ENCODE data around the gene POLR1E.

Gene POLR1E

GRCh38 chr9:37539634-37540033 is 53.9 kb downstream of the POLR1E start:
- no peak overlapping the region for H3K9ac ChIP-seq (ENCODE audit: low read length)
- H3K79me2 ChIP-seq (ENCODE audit: insufficient read depth, low read length), result no peaks in the 10 kb centered on the region
- no peak overlapping the region for H3K4me3 ChIP-seq (ENCODE audit: insufficient read depth, low read length, poor library complexity, severe bottlenecking)
- H3K9me2 ChIP-seq (replicated peaks; ENCODE audit: insufficient read depth, low read length), result no peaks in the 10 kb centered on the region
- no peaks in the 10 kb centered on the region for H3K27me3 ChIP-seq (ENCODE audit: low read length)
- H3F3A ChIP-seq (ENCODE audit: insufficient read depth), result no peaks in the 10 kb centered on the region
- H3K9me3 ChIP-seq (ENCODE audit: insufficient read depth, low read length), result no peaks in the 10 kb centered on the region
- H3K27ac ChIP-seq (ENCODE audit: low read depth, low read length), result no peak overlapping the region
- H3K4me2 ChIP-seq (ENCODE audit: low read depth, low read length, poor library complexity, severe bottlenecking), result no peak overlapping the region
- H4K20me1 ChIP-seq (ENCODE audit: low read depth, low read length), result no peaks in the 10 kb centered on the region
- peaks cover 4% of the 10 kb centered on the region; the same call in 1 of the 2 replicates for H3K36me3 ChIP-seq (ENCODE audit: low read length)
- no peak overlapping the region for H2AFZ ChIP-seq (ENCODE audit: low read depth, low read length, severe bottlenecking)
- no peak for TF ChIP-seq CTCF (IDR thresholded peaks at IDR 0.05; ENCODE audit: insufficient read depth, low read length, poor library complexity, severe bottlenecking)

DNA sequence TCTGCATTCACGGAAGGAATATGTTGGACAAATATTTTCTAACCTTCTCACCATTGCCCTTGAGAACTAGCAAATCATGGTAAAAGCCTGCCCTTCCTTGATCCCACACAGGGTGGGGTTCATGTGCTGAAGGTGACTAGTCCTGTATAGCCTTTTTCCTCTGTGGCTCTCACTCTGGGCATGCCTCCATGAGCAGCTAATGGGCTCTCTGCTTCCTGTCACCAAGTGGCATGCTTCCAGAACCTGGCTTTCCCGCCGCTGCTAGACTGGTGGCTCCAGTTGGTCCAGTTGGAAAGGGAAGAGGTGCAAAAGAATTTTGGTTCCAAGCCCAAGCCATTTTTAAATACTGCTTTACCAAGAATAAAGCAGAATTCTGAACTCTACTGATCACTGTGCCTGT is 54.9 kb downstream of the POLR1E start:
- Histone ChIP-seq H3F3A (ENCODE audit: insufficient read depth) (no peaks in the 10 kb centered on the region), H3K36me3 (ENCODE audit: low read length) (peaks cover 4% of the 10 kb centered on the region; the same call in 1 of the 2 replicates)
- TF ChIP-seq EZH2phosphoT487 (conservative IDR thresholded peaks at IDR 0.05; ENCODE audit: low read length), result no peak
- TF ChIP-seq CTCF (IDR thresholded peaks at IDR 0.05; ENCODE audit: insufficient read depth, low read length, poor library complexity, severe bottlenecking), result no peak

DNA sequence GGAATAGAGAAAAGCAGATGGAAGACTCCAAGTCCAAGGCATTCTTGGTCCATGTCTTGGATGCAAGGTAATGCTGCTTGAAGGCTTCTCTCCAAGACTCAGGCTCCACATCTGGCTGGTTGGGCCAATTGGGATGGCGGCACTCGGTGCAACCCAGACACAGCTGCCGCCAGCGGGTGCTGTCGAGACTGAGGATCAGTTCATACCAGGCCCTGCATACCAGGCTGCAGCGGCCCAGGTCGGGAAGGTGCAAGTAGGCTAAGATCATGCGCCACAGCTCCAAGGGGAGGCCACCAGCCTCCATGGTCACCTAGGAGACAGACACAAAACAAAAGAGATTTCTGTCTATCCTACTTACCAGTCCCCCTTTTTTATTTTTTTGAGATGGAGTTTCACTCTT is 55.7 kb downstream of the POLR1E start:
- Histone ChIP-seq H3F3A (ENCODE audit: insufficient read depth) (no peaks in the 10 kb centered on the region), H4K20me1 (ENCODE audit: low read depth, low read length) (no peaks in the 10 kb centered on the region), H3K36me3 (ENCODE audit: low read length) (no peaks in the 10 kb centered on the region; the same call in 1 of the 2 replicates), H3K9me3 (ENCODE audit: insufficient read depth, low read length) (no peaks in the 10 kb centered on the region), H2AFZ (ENCODE audit: low read depth, low read length, severe bottlenecking) (no peak overlapping the region), H3K27me3 (ENCODE audit: low read length) (no peaks in the 10 kb centered on the region), H3K9me2 (replicated peaks; ENCODE audit: insufficient read depth, low read length) (no peaks in the 10 kb centered on the region), H3K9ac (ENCODE audit: low read length) (no peak overlapping the region), H3K4me2 (ENCODE audit: low read depth, low read length, poor library complexity, severe bottlenecking) (no peak overlapping the region), H3K4me3 (ENCODE audit: insufficient read depth, low read length, poor library complexity, severe bottlenecking) (no peak overlapping the region), H3K27ac (ENCODE audit: low read depth, low read length) (no peak overlapping the region), H3K79me2 (ENCODE audit: insufficient read depth, low read length) (no peaks in the 10 kb centered on the region)
- TF ChIP-seq EZH2phosphoT487 (conservative IDR thresholded peaks at IDR 0.05; ENCODE audit: low read length) (no peak), CTCF (IDR thresholded peaks at IDR 0.05; ENCODE audit: insufficient read depth, low read length, poor library complexity, severe bottlenecking) (no peak)

More for the DNA sequence above, 54.9 kb downstream of the POLR1E start:
- H3K79me2 ChIP-seq (ENCODE audit: insufficient read depth, low read length), result no peaks in the 10 kb centered on the region
- no peaks in the 10 kb centered on the region for H3K9me2 ChIP-seq (replicated peaks; ENCODE audit: insufficient read depth, low read length)
- H3K9me3 ChIP-seq (ENCODE audit: insufficient read depth, low read length), result no peaks in the 10 kb centered on the region
- H3K4me3 ChIP-seq (ENCODE audit: insufficient read depth, low read length, poor library complexity, severe bottlenecking), result no peak overlapping the region
- no peaks in the 10 kb centered on the region for H4K20me1 ChIP-seq (ENCODE audit: low read depth, low read length)
- no peaks in the 10 kb centered on the region for H3K27me3 ChIP-seq (ENCODE audit: low read length)
- H3K9ac ChIP-seq (ENCODE audit: low read length), result no peak overlapping the region
- H3K4me2 ChIP-seq (ENCODE audit: low read depth, low read length, poor library complexity, severe bottlenecking), result no peak overlapping the region
- H2AFZ ChIP-seq (ENCODE audit: low read depth, low read length, severe bottlenecking), result no peak overlapping the region
- H3K27ac ChIP-seq (ENCODE audit: low read depth, low read length), result no peak overlapping the region

All from SU-DHL-6 (cell line).